ENCODE measurements around the gene GCNT2.
"Not testable (repeated sequence)": the region's sequence is repeated elsewhere in the genome, so short reads cannot be mapped to it uniquely, and the experiment has no call there.

The GCNT2 gene

DNA sequence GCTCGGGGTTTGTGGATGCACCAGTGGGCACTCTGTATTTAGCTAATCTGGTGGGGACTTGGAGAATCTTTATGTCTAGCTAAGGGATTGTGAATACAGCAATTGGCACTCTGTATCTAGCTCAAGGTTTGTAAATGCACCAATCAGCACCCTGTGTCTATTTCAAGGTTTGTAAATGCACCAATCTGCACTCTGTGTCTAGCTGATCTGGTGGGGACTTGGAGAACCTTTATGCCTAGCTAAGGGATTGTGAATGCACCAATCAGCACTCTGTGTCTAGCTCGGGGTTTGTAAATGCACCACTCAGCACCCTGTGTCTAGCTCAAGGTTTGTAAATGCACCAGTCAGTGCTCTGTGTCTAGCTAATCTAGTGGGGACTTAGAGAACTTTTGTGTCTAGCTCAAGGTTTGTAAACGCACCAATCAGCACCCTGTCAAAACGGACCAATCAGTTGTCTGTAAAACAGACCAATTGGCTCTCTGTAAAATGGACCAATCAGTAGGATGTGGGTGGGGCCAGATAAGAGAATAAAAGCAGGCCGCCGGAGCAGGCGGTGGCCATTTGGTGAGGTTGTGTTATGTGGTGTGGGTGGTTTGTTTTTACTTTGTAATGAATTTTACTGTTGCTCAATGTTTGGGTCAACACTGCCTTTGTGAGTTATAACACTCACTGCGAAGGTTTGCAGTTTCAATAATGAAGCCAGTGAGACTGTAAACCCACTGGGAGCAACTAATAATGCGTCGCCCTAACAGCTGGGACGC lies 139.5 kb downstream of the GCNT2 start:
- DNase-seq (ENCODE audit: low spot score) = not testable (repeated sequence)

DNA sequence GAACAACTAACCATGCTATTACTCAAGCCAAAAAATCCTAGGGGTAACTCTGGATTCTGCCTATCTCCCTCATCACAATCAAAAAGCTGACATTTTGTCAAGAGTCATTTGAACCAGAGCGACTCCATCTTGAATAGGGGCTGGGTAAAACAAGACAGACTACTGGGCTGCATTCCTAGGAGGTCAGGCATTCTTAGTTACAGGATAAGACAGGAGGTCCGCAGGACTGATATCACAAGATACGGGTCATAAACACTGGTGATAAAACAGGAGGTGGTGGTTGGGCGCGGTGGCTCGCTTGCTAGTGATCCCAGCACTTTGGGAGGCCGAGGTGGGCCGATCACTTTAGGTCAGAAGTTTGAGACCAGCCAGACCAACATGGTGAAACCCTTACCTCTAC lies 141.1 kb downstream of the GCNT2 start:
- no peak for DNase-seq (ENCODE audit: low spot score)

DNA sequence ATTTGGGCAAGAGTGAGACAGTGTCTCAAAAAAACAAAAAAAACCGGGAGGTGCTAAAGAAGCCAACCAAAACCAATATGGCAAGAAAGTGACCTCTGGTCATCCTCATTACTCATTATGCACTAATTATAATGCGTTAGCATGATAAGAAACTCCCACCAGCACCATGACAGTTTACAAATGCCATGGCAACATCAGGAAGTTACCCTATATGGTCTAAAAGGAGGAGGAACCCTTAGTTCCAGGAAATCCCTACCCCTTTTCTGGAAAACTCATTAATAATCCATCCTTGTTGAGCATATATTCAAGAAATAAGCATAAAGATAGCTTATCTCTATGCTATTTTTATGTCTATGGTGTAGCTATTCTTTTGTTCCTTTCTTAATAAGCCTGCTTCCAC lies 141.6 kb downstream of the GCNT2 start:
- DNase-seq (ENCODE audit: low spot score) = no peak

DNA sequence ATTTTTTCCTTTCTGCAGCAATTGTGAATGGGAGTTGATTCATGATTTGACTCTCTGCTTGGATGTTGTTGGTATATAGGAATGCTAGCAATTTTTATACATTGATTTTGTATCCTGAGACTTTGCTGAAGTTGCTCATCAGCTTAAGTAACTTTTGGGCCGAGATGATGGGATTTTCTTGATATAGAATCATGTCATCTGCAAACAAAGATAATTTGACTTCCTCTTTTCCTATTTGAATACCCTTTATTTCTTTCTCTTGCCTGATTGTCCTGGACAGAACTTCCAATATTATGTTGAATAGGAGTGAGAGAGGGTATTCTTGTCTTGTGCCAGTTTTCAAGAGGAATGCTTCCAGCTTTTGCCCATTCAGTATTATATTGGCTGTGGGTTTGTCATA lies 144.4 kb downstream of the GCNT2 start:
- not testable (repeated sequence) for DNase-seq (ENCODE audit: low spot score)

DNA sequence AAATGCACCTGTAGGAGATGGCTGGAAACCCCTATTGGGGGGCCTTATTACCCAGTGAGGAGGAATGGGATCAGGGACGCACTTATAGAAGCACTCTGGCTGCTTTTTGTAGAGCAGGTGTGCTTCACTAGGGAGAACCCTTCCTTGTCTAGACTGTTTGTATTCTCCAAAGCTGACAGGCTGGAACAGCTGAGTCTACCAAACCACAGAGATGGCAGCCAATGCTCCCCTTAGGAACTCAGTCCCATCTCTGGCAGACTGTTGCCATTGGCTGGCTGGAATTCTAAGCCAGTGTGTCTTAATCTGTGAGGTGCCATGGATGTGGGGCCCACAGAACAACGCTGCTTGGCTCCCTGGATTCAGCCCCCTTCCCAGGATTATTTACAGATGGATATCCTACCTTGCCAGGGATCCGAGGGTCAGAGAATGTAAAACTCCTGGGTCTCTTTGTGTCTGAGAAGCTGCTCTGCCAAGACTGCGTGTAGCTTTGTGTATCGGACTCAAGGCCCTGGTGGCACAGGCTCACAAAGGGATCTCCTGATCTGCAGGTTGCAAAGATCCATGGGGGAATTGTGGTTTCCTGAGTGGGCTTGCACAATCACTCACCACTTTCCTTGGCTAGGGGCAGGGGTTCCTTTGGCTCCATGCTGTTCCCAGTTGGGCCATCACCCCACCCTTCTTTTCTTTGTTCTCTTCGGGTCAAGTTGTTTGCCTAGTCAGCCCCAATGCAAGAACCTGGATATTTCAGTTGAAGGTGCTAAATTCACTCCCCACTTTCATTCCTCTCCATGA lies 147.2 kb downstream of the GCNT2 start:
- DNase-seq (ENCODE audit: low spot score) = no peak

DNA sequence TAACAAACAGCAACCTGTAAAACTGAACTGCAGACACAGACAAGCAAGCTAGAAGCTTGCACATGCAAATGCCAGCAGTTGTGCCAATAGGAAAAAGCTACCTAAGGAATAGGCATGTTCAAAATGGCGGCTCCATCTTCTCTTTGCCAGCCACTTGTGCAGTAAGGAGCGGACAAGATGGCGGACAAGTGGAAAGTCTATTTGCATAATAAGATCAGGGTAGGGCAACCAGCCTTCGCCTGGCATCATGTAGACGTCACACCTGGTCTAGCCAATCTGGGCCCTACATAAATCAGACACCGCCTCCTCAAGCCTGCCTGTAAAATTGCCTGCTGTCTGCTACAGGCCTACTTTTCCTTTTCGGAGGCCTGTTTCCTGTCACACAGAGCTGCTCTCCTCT lies 155.3 kb downstream of the GCNT2 start:
- no peak for DNase-seq (ENCODE audit: low spot score)

DNA sequence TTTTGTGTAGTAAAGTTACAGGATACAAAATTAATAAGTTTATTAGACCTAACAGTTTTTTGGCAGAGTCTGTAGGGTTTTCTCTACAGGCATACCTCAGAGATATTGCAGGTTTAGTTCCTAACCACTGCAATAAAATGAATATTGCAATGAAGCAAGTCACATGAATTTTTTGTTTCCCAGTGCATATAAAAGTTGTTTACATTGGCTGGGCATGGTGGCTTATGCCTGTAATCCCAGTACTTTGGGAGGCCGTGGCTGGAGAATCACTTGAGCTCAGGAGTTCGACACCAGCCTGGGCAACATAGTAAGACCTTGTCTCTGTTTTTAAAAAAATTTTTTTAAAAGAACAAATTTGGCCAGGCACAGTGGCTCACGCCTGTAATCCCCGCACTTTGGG lies 157.3 kb downstream of the GCNT2 start:
- no peak for DNase-seq (ENCODE audit: low spot score)
